Measurements from ENCODE around the gene PHIP. TPM values are rescaled to one million over a fixed set of nuclear protein-coding genes. Genes with fewer than 3 reads are reported as not detected.

PHIP gene
- total RNA-seq, 1 donor from 2014 or later = 13.0 TPM

DNA sequence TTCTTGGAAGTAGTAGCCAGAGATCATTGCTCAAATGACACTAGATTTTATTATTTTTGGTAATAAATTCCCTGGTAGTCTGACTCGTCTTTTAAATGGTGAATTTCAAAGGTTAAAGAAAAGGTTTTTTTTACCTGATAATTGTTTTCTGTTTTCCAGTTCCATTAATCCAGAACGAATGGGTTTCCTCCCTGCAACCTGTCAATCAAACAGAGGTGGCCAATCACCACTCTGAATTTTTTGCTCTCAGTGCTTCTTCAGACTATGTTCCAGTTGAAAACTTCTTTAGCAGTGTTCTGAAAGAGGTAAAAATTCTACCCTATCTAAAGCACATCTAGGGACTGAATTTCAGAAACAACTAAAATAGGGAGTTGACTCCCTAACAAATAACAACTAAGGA is 73.8 kb downstream of the PHIP start:
- Histone ChIP-seq H3K4me1 (peaks cover 21% of the 10 kb centered on the region), H3K27ac (replicated peaks) (no peak overlapping the region), H3K36me3 (peaks cover 48% of the 10 kb centered on the region), H3K9me3 (replicated peaks) (no peaks in the 10 kb centered on the region), H3K4me3 (no peak overlapping the region), H3K27me3 (ENCODE audit: low read depth) (no peaks in the 10 kb centered on the region)
- TF ChIP-seq, protein P1, sequence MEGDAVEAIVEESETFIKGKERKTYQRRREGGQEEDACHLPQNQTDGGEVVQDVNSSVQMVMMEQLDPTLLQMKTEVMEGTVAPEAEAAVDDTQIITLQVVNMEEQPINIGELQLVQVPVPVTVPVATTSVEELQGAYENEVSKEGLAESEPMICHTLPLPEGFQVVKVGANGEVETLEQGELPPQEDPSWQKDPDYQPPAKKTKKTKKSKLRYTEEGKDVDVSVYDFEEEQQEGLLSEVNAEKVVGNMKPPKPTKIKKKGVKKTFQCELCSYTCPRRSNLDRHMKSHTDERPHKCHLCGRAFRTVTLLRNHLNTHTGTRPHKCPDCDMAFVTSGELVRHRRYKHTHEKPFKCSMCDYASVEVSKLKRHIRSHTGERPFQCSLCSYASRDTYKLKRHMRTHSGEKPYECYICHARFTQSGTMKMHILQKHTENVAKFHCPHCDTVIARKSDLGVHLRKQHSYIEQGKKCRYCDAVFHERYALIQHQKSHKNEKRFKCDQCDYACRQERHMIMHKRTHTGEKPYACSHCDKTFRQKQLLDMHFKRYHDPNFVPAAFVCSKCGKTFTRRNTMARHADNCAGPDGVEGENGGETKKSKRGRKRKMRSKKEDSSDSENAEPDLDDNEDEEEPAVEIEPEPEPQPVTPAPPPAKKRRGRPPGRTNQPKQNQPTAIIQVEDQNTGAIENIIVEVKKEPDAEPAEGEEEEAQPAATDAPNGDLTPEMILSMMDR (IDR thresholded peaks at IDR 0.05; ENCODE audit: borderline replicate concordance) = no peak
- DNase-seq = no peak
- intact Hi-C loops (cut with micrococcal nuclease) = loop anchor here (10.0 kb wide), 1 partner anchor 49 kb away; no protein-coding TSS in a partner anchor

DNA sequence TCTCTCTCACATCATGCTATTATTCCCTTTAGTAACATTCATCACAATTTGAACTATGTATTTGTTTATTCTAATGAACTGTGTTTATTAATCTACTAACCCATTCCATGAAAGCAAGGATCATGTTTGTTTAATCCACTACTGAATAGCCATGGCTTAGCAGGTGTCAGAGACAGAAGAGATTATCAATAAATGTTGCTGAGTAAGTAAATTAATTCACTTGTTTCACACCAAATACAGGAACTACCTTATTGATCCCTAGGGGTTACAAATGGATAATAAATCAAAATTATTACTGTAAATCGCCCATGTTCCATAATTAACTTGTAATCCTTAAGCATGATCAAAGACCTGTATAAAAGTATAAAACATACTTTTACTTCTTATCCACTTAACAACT is 76.6 kb downstream of the PHIP start:
- H3K27ac ChIP-seq (replicated peaks) = no peak overlapping the region
- no peaks in the 10 kb centered on the region for H3K27me3 ChIP-seq (ENCODE audit: low read depth)
- H3K36me3 ChIP-seq = peaks cover 76% of the 10 kb centered on the region
- H3K4me3 ChIP-seq = no peak overlapping the region
- no peaks in the 10 kb centered on the region for H3K9me3 ChIP-seq (replicated peaks)
- no peak for DNase-seq
- peaks cover 17% of the 10 kb centered on the region for H3K4me1 ChIP-seq
- intact Hi-C loops (cut with micrococcal nuclease) = loop anchor here (10.0 kb wide), 1 partner anchor 47 kb away; no protein-coding TSS in a partner anchor
- TF ChIP-seq, protein P1 (IDR thresholded peaks at IDR 0.05; ENCODE audit: borderline replicate concordance) = no peak

DNA sequence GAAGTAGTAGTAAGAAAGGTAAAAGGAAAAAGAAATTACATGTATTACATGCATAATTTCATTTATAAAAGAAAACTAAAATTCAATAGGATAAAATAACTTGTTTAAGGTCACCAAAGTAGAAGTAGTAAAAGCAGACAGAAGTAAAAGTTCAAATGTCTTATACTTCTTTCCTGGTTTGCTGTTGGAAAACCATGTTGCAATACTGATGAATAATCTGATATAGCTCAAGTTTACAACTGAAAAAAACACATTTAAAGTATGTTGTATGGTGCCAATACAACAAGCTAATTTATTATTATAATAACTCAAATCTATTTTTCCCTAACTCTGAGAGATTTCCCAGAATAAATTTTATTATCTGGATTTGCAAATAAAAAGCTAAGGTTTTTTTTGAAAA is 78.3 kb downstream of the PHIP start:
- Histone ChIP-seq H3K4me3 (no peak overlapping the region), H3K27ac (replicated peaks) (no peak overlapping the region), H3K36me3 (peaks cover 93% of the 10 kb centered on the region), H3K4me1 (peaks cover under 1% of the 10 kb centered on the region), H3K27me3 (ENCODE audit: low read depth) (no peaks in the 10 kb centered on the region), H3K9me3 (replicated peaks) (no peaks in the 10 kb centered on the region)
- TF ChIP-seq, protein P1 (IDR thresholded peaks at IDR 0.05; ENCODE audit: borderline replicate concordance) = no peak
- intact Hi-C loops (cut with micrococcal nuclease) = loop anchor here (10.0 kb wide), 1 partner anchor 45 kb away; no protein-coding TSS in a partner anchor
- no peak for DNase-seq

DNA sequence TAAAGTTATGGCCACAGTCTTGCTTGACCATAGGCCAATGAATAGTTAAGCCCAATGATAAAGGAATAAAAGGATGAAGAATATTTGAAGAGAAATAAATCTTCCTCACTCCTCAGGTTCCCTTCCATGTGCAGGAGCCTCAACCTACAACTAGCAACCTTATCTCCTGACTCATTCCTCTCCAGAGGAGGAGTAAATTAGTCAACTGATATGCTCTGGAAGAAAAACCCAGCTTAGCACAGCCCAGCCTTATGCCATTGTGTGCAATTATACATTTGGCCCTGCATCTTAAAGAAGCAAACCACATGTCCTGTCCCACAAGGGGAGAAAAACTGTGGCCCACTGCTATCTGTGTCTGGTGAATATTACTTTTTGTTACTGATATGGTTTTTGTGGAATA is 82.1 kb downstream of the PHIP start:
- TF ChIP-seq, protein P1 (IDR thresholded peaks at IDR 0.05; ENCODE audit: borderline replicate concordance) = no peak
- Histone ChIP-seq H3K36me3 (peaks cover 96% of the 10 kb centered on the region), H3K4me3 (no peak overlapping the region), H3K4me1 (no peaks in the 10 kb centered on the region), H3K27me3 (ENCODE audit: low read depth) (no peaks in the 10 kb centered on the region), H3K27ac (replicated peaks) (no peak overlapping the region), H3K9me3 (replicated peaks) (peaks cover 12% of the 10 kb centered on the region)
- intact Hi-C loops (cut with micrococcal nuclease) = no loop called here
- no peak for DNase-seq

DNA sequence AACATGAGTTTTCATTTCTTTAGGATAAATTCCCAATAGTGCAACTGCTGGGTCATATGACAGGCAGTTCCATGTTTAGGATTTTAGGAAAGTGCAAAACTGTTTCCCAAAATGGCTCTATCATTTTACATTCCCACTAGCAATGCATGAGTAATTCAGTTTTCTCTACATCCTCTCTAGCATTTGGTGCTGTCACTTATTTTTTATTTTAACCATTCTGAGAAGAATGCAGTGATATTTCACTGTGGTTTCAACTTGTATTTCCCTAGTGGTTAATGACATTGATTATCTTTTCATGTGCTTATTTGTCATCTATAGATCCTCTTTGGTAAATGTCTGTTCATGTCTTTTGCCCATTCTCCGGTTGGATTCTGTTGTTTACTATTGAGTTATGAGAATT is 82.7 kb downstream of the PHIP start:
- Histone ChIP-seq H3K4me3 (no peak overlapping the region), H3K36me3 (peaks cover 96% of the 10 kb centered on the region), H3K9me3 (replicated peaks) (peaks cover 12% of the 10 kb centered on the region), H3K27ac (replicated peaks) (no peak overlapping the region), H3K4me1 (no peaks in the 10 kb centered on the region), H3K27me3 (ENCODE audit: low read depth) (no peaks in the 10 kb centered on the region)
- no peak for DNase-seq
- intact Hi-C loops (cut with micrococcal nuclease) = no loop called here
- TF ChIP-seq, protein P1 (IDR thresholded peaks at IDR 0.05; ENCODE audit: borderline replicate concordance) = no peak

All from left ventricle myocardium inferior (tissue), 1 donor.